Mesothelial cell of epicardium (in vitro differentiated cells): Measurements from ENCODE around the gene TRIM5. TPM values are rescaled to one million over a fixed set of nuclear protein-coding genes. Genes with fewer than 3 reads are reported as not detected.
"Not testable (repeated sequence)": the region's sequence is repeated elsewhere in the genome, so short reads cannot be mapped to it uniquely, and the experiment has no call there.

ENCODE experiments used
- DNase-seq, 2 experiments: peaks; one replicate each; pipeline ENCODE4 v3.0.0; 2021; ENCODE audit warnings: low spot score in 2 of 2; ENCODE audit not compliant: unreplicated experiment in 2 of 2
- H3K27ac Mint-ChIP-seq: 2 replicates; pipeline ENCODE4 v1.8.0; 2021; ENCODE audit warnings: mixed read lengths
- H3K27me3 Mint-ChIP-seq: 2 replicates; pipeline ENCODE4 v1.8.0; 2021; ENCODE audit warnings: low read depth, mixed read lengths
- H3K36me3 Mint-ChIP-seq: 2 replicates; pipeline ENCODE4 v1.8.0; 2021; ENCODE audit warnings: mixed read lengths
- H3K4me1 Mint-ChIP-seq: 2 replicates; pipeline ENCODE4 v1.8.0; 2021; ENCODE audit warnings: mixed read lengths
- H3K4me3 Mint-ChIP-seq: 2 replicates; pipeline ENCODE4 v1.8.0; 2021; ENCODE audit warnings: mild to moderate bottlenecking, moderate library complexity, mixed read lengths
- H3K9me3 Mint-ChIP-seq: 2 replicates; pipeline ENCODE4 v1.8.0; 2021; ENCODE audit warnings: mixed read lengths
- total RNA-seq: library from RNA; stranded (reverse); gene quantifications from 3 replicates; pipeline ENCODE4 v1.2.1, GENCODE V29; 2021
- TF ChIP-seq, protein P1 (sequence below): fragments of 200-600 bp; sonication (generic); IDR thresholded peaks from one replicate; pipeline ENCODE4 v1.5.0; 2021; ENCODE audit warnings: antibody characterized with exemption; ENCODE audit not compliant: unreplicated experiment

TRIM5 gene, protein sequence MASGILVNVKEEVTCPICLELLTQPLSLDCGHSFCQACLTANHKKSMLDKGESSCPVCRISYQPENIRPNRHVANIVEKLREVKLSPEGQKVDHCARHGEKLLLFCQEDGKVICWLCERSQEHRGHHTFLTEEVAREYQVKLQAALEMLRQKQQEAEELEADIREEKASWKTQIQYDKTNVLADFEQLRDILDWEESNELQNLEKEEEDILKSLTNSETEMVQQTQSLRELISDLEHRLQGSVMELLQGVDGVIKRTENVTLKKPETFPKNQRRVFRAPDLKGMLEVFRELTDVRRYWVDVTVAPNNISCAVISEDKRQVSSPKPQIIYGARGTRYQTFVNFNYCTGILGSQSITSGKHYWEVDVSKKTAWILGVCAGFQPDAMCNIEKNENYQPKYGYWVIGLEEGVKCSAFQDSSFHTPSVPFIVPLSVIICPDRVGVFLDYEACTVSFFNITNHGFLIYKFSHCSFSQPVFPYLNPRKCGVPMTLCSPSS
- 67.0 to 74.0 TPM (median 68.5 TPM) in 3 replicates for total RNA-seq

DNA sequence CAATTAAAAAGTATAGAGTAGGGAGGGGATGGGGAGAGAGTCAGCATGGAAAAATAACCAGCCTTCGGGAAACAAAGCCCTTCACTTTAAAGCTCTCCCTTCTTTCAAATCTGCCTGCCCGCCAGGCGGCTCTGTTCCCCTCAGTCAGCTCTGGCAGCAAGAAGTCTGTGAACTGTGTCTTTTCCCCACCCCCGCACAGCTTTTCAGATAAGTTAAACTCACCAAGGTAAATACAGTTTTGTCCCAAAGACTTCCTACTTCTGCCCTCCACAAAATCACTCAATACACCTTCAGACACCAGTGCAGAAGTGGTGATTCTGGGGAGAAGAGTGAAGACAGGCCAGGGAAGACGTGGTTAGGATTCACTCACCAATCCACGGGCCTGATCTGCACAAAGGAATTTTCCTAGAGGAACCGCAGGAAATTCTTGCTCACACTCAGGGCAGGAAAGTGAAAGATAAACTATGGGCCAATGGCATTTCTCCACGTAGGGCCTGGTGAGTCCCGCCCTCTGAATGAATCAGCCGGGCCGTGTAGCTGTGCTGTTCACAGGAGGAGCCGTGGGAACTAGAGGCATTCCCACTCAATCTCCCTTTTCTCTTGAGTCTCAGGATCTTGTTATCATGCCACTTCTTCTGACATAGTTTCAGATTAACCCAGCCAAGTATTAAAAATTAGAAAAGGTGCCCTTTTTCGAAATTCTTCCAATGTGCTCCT lies at the start of gene TRIM5:
TSS of gene TRIM5 (minus strand) at position 429 of the 717 bp plus-strand sequence. CDS start 4,897 bp downstream, outside the sequence.
- no peaks in the 10 kb centered on the region for H3K27me3 Mint-ChIP-seq
- H3K27ac Mint-ChIP-seq, result peak within 1 kb of the TSS; percentile 100
- H3K9me3 Mint-ChIP-seq, result no peaks in the 10 kb centered on the region
- peak; percentile 65 to 84 for DNase-seq
- TF ChIP-seq, protein P1, sequence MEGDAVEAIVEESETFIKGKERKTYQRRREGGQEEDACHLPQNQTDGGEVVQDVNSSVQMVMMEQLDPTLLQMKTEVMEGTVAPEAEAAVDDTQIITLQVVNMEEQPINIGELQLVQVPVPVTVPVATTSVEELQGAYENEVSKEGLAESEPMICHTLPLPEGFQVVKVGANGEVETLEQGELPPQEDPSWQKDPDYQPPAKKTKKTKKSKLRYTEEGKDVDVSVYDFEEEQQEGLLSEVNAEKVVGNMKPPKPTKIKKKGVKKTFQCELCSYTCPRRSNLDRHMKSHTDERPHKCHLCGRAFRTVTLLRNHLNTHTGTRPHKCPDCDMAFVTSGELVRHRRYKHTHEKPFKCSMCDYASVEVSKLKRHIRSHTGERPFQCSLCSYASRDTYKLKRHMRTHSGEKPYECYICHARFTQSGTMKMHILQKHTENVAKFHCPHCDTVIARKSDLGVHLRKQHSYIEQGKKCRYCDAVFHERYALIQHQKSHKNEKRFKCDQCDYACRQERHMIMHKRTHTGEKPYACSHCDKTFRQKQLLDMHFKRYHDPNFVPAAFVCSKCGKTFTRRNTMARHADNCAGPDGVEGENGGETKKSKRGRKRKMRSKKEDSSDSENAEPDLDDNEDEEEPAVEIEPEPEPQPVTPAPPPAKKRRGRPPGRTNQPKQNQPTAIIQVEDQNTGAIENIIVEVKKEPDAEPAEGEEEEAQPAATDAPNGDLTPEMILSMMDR, result no peak
- H3K4me1 Mint-ChIP-seq, result peaks cover 32% of the 10 kb centered on the region
- H3K4me3 Mint-ChIP-seq, result peak within 1 kb of the TSS; percentile 90
- peaks cover 20% of the 10 kb centered on the region for H3K36me3 Mint-ChIP-seq

DNA sequence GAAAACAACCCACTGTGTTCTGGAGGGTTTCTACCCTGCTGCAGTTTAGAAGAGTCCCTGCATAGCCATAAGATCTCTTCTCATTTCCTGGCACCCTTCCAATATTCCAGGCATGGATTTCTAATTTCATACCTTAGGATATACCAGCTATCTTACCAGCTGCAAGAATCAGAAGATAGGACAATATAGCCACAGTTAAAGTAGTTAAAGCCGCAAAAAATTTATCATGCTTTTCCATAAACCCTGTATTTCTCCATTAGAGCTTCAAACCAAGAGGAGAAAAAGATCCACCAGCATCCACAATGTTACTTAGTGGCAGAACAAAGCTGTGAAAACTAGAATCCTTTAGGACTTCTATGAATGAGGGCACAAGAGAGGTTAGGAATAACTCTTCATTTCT lies 42.8 kb upstream of the TRIM5 start:
- no peaks in the 10 kb centered on the region for H3K9me3 Mint-ChIP-seq
- H3K36me3 Mint-ChIP-seq, result no peaks in the 10 kb centered on the region
- TF ChIP-seq, protein P1, result no peak
- no peak overlapping the region for H3K27ac Mint-ChIP-seq
- H3K4me3 Mint-ChIP-seq, result no peak overlapping the region
- no peak for DNase-seq
- peaks cover 12% of the 10 kb centered on the region for H3K27me3 Mint-ChIP-seq
- no peaks in the 10 kb centered on the region for H3K4me1 Mint-ChIP-seq

DNA sequence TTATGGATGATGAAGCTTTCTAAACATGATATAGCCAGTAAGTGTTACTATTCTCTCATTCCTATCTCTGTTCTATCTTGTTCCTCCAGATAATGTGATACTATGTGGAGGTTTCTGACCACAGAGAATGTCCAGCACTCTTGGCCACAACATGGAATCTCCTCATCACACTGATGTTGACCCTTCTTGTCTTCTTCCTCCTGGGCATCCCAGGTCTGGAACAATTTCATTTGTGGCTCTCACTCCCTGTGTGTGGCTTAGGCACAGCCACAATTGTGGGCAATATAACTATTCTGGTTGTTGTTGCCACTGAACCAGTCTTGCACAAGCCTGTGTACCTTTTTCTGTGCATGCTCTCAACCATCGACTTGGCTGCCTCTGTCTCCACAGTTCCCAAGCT lies 41.5 kb upstream of the TRIM5 start:
- H3K36me3 Mint-ChIP-seq, result no peaks in the 10 kb centered on the region
- H3K4me1 Mint-ChIP-seq, result no peaks in the 10 kb centered on the region
- no peak overlapping the region for H3K4me3 Mint-ChIP-seq
- H3K9me3 Mint-ChIP-seq, result no peaks in the 10 kb centered on the region
- TF ChIP-seq, protein P1, result no peak
- peaks cover 12% of the 10 kb centered on the region for H3K27me3 Mint-ChIP-seq
- no peak overlapping the region for H3K27ac Mint-ChIP-seq
- no peak for DNase-seq

DNA sequence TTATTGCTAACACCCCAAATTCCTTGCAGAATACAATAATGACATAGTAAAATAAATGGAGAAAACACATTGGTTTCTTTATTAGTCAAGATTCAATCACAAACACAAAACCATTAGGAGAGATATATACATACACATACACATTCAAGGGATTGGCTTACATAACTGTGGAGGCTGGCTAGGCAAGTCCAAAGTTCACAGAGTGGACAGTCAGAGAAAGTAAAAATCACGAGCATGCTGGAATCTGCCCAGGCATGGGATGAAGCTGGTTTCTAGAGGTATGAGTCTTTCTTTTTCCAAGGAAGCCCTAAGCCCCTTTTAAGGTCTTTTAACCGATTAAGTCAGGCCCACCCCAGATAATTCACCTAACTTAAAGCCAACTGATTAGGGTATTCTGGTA lies 37.7 kb upstream of the TRIM5 start:
- no peak overlapping the region for H3K4me3 Mint-ChIP-seq
- peaks cover 6% of the 10 kb centered on the region for H3K9me3 Mint-ChIP-seq
- H3K27ac Mint-ChIP-seq, result no peak overlapping the region
- H3K4me1 Mint-ChIP-seq, result no peaks in the 10 kb centered on the region
- H3K27me3 Mint-ChIP-seq, result peaks cover 8% of the 10 kb centered on the region
- DNase-seq, result no peak
- no peaks in the 10 kb centered on the region for H3K36me3 Mint-ChIP-seq
- TF ChIP-seq, protein P1, result no peak

DNA sequence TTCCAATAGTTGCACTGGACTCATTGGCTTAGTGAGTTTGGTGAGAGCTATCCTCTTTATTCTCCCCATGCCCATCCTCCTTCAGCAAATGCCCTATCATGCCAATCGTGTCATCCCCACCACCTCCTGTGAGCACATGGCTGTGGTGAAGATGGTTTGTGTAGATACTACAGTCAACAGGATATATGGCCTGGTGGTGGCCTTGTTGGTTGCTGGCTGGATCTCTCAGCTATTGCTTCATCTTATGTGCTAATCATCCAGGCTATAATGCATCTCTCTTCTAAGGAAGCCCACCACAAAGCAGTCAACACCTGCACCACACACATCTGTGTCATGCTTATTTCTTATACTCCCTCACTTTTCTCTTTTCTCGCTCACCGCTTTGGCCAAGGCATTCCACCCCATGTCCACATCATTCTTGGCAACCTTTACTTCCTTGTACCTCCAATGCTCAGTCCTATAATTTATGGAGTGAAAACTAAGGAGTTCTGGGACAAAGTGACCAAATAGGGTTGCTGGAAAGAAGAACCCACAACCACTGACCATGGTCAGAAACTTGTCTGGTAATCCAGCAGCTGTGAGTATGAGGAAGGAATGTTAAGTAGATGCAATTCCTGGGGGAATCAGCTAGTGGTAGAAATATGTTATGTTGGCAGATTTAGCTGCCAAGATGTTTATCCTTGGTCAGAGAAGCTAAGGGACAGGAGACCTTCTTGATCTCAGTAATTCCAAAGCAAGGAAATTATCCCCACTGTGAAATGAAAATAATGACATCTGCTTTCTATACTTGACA lies 35.0 kb upstream of the TRIM5 start:
- DNase-seq, result no peak
- no peak overlapping the region for H3K27ac Mint-ChIP-seq
- H3K4me3 Mint-ChIP-seq, result no peak overlapping the region
- H3K9me3 Mint-ChIP-seq, result peaks cover 6% of the 10 kb centered on the region
- no peaks in the 10 kb centered on the region for H3K36me3 Mint-ChIP-seq
- TF ChIP-seq, protein P1, result no peak
- peaks cover 5% of the 10 kb centered on the region for H3K27me3 Mint-ChIP-seq
- H3K4me1 Mint-ChIP-seq, result no peaks in the 10 kb centered on the region

DNA sequence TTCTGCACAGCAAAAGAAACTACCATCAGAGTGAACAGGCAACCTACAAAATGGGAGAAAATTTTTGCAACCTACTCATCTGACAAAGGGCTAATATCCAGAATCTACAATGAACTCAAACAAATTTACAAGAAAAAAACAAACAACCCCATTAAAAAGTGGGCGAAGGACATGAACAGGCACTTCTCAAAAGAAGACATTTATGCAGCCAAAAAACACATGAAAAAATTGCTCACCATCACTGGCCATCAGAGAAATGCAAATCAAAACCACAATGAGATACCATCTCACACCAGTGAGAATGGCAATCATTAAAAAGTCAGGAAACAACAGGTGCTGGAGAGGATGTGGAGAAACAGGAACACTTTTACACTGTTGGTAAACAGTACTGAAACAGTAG lies 31.6 kb upstream of the TRIM5 start:
- not testable (repeated sequence) for DNase-seq, H3K4me3 Mint-ChIP-seq

More for the DNA sequence above, 31.6 kb upstream of the TRIM5 start:
- H3K27me3 Mint-ChIP-seq, H3K36me3 Mint-ChIP-seq, H3K27ac Mint-ChIP-seq, H3K9me3 Mint-ChIP-seq, H3K4me1 Mint-ChIP-seq: not testable (repeated sequence)
